ENCODE measurements around the gene PRDM13.

Gene PRDM13

DNA sequence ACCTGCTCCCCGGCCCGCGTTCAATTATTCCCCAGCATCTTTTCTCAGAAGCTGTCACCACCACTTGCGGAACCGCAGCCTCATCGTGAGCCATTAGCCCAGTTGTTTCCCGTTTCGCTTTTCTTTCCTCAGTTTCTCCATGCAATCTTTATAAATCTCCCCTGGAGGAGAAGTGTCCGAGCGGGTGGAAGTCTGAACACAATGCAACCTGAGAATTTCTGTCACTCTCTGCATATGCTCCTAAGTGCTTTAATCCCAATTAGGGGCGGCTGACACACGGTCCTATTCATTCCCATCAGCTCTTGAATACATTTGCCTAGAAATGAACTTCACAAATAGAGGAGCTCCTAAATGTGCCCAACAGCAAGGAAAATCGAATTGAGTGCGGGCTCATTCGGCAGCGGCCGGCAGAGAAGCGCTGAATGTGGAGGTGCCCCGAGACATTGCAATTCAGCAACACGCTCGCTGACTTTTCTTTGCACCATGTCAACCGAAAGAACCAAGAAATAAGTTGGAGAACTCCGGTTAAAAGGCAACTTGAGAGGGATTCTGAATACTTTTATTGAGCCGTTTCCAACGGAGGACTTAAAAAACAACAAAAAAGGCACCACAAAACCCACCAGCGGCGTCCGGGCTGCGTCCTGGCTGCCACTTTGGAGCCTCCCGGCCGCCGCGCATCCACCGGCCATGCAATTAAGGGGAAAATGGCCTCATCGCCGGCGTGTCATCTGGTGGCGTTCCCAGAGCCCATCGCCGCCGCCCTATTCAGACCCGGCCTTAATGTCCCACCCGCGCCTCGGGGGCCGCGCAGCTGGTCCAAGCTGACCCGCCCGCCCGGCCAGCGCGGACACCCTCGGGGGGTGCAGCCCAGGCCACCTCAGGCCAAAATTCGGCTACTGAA, 3.9 kb upstream of the PRDM13 start:
- in situ Hi-C loops (cut with MboI; ENCODE audit: low pct_unique_long_range_greater_than_20kb, low sequenced_read_pairs): no loop called here
- DNase-seq: no peak

DNA sequence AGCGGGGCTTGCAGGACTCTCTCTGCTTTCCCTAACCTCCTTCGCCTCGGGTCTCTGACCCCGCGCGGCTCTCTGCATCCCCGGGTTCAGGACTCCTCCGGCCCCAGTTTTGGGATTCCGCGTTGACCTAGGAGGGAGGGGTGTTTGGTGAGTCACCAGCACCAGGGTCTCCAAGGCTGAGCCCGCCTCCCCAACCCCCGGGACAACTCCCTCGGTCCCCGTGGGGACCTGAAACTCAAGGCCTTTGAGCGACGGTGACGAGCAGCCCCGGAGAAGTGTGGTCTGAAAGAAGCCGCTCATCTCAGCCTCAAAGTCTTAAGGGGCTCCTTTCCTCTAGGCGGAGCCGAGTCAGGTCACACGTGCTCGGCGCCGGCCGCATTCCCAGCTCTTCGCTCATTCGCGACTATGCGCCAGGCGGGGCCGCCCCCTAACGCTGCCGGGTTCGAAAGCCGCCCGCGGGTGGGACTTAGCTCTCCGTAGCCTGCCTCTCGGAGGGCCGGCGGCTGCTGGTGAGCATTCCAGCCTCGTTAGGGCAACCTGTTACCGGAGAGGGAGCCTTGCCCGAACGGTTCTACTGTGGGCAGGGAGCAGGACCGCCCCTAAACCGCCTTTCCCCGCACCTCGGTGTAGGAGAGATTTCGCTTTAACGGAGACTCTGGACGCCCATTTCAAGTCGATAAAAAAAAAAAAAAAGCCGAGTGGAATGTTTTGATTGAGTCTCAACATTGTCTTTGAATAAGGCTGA, 3.0 kb upstream of the PRDM13 start:
- in situ Hi-C loops (cut with MboI; ENCODE audit: low pct_unique_long_range_greater_than_20kb, low sequenced_read_pairs): no loop called here
- peak; percentile 60 for DNase-seq

DNA sequence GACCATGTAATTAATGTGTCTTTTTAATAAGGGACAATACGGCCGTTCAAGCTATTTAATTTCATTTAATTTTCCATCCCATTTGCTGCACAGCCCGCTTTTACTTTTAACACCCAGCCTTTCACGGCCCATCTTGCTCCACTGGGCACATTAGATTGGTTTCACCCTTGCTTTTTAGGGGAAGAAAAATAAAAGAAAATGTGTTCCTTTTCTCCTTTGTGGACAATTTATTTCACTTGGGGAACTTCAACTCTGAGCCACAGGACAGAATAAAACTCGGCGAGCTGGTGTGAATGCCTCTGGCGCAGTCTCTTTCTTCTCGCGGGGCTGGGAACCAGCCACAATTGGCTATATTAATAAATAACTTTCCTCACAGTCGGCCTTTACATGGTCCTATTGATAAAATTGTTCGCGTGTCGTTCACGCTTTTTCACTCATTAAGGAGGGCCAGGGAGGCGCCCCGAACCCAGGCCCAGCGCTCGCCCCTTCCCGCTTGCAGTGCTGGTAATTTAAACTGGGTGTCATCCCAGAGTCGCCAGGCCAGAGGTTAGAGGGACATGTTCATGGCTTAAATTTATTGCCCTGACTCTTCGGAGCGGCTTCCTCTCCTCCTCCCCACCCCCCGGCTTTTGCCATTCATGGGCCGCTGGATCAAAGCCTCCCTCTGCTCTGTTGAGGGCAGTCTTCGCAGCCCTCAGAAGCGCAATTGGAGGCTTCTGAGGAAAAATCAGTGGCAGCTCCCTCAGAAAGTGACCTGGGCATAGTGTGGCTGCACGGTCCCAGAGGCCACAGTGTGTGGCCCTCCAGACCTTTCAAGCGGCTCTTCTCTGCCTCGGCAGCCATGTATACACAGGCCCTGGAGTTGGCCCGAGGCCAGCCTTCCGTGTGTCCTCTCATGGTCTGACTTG, 2.2 kb upstream of the PRDM13 start:
- no peak for DNase-seq
- in situ Hi-C loops (cut with MboI; ENCODE audit: low pct_unique_long_range_greater_than_20kb, low sequenced_read_pairs): no loop called here

DNA sequence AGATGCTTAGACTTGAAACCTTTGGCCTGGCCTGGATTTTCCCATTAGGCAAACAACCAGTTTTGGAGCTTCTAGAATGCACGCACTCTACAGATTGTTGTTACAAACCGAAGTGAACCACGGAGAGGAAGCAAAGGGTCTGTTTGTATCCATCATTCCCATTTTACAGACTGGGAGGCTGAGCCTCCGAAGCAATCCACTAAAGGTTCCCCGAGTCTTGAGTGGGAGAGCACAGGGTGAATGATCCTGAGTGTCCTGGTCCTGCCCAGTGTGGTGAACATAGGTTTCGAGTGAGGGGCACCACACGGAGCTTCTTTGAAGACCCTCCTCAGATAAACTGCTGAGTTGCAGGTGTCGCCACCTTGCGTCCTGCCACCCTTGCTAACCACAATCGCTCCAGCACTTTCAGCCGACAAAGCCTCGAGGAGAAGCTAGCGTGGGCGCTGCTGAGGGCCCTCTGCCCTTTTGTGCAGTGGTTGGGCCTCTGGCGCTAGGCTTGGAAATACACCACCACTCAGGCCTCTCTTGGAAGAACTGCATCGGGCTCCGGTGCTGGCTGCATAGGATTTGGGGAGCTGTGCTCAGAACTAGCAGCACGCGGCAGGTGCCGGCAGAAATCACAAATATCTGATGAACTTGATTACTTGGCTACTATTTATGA, 1.4 kb upstream of the PRDM13 start:
- in situ Hi-C loops (cut with MboI; ENCODE audit: low pct_unique_long_range_greater_than_20kb, low sequenced_read_pairs): no loop called here

DNA sequence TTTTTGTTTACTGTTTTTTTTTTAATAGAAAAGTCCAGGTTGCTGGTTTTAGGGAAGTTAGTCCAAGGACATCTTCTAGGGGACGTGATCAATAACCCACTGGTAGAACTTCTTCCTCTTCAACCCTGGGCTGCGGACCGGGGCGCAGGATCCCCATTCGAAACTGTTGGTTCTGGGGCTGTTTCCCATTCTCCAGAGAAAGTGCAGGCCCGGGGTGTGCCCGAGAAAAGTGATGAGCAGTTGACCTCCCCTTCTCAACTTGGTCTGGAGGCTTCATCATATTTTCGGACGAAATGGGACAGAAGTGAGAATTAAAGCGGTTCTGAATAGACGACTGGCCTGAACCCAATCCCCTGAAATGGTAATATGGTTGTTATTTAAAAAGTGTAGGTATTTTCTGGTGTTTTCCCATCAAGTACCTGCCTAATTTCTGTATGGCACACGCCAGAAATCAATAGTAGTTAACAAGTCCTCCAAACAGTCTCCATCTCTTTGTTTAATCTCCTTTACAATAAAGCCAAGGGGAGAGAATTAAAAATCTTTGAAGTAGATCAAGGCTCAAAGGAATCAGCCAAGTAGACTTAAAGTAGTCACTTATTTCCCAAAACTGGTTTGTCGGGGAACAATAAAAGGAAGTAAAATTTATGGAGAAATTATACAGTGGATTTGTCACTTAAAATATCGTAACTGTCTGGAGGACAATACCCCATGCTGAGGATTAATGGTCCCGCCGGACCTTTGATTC, 550 bp upstream of the PRDM13 start:
- in situ Hi-C loops (cut with MboI; ENCODE audit: low pct_unique_long_range_greater_than_20kb, low sequenced_read_pairs): no loop called here
- DNase-seq: no peak

More for the DNA sequence above, 1.4 kb upstream of the PRDM13 start:
- DNase-seq: no peak

DNA sequence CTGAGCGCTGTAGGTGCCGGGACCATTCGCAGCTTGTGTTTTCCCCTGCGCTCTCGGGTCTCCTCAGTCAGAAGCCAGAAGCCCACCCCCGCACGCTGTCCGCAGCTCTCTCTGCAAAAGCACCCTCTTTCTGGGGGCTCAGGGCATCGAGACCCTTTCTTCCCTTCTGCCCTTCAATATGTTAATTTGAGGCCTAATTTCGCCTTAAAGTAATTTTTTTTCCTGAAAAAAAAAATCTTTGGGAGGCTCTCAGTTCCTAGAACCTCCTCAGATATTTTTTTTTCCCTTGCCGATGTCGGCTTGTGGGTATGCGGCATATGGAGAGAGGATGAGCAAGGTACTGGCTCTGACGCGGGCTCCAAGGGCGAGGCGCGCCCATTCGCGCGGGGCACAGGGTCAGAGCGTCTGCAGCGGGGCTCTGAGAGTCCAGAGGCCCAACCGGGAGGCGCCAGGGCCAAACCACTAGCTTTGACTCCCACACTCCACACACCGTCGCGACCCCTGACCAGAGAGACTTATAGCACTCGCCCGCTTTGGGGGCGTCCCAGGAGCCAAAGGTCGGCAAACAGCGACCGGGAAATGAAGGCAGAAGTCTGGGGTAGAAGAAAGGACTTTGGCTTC, 893 bp downstream of the PRDM13 start:
- in situ Hi-C loops (cut with MboI; ENCODE audit: low pct_unique_long_range_greater_than_20kb, low sequenced_read_pairs): no loop called here
- DNase-seq: no peak

DNA sequence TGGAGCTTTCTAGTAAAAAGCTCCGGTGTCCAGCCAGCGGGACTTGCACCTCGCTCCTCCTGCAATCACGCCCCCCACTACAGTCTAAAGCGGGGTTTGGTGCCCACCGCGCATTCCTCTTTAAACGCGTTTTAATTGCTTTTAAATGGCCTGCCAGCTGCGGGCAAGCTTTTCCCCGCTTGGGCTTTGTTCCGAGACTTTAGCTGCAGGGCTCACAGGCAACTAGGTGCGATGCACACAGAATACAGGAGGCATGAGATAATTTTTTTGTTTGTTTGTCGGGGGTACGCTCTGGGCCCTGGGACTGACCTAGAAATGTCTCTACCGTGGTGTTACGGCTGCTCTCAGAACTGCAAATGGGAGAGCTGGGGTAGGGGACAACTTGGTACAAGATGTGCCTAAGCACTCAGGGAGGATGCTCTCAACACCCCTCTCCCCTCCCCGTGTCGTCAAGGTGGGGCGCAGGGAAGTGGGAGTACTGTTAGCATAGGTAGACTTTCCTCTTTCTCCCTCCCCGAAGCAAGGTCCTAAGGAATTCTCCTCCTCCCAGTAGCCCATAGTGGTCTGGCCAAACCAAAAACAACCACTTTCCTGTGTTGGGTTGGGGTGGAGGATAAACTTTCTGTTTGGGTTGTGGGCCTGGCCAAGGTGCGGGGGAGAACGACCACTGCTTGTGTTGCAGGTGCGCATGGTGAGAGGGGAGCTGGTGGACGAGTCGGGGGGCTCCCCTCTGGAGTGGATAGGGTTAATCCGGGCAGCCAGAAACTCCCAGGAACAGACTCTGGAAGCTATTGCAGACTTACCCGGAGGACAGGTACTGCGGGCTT, 1.6 kb downstream of the PRDM13 start:
- no peak for DNase-seq
- in situ Hi-C loops (cut with MboI; ENCODE audit: low pct_unique_long_range_greater_than_20kb, low sequenced_read_pairs): no loop called here

DNA sequence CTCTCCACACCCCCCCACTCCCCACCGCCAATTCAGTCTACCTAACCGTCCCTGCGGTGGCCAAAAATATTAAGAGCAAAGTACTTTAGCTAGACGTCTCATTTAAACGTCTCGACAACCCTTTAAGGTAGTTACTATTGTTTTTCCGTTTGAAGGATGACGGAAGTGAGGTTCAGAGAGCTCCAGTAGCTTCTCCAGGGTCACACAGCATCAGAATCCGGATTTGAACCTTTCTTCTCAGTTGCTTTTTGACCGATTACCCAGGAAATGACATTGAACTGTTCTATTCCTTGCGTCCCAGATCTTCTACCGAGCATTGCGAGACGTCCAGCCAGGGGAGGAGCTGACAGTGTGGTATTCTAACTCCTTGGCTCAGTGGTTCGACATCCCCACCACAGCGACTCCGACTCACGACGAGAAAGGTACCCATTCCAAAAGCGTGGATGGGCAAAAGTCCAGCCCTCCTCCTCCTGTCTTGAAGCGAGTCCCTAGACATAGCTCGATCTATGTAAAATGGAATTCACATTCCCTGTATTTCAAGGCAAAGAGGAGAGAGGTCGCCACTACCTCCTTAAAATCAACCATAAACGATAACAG, 2.4 kb downstream of the PRDM13 start:
- in situ Hi-C loops (cut with MboI; ENCODE audit: low pct_unique_long_range_greater_than_20kb, low sequenced_read_pairs): no loop called here

DNA sequence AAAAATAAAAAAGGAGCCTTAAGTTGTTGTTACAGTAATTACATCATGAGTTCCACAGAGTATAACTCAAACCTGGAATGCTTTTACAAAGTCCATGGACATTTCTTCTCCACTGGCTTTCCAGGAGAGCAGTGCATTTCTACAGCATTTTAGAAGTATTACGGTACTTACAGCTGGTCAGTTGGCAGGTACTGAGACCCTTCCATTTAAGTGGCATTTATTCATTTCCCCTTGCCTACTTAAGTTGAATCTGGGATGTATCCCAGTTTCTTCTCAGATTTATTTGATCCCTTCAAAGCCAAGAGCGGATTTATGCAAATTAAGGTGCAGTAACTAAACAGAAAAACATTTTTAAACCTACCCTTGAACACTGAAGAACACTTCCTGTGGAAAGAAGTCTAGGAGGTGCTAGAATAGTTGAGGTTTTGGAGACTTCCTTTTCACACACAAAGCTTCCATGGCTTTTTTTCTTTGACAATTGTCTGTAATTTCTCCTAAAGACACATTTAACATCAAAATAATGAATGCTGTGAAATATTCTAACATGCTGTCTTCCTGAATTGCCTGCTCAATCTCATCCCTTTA, 3.4 kb downstream of the PRDM13 start:
- DNase-seq: peak; percentile 47
- in situ Hi-C loops (cut with MboI; ENCODE audit: low pct_unique_long_range_greater_than_20kb, low sequenced_read_pairs): no loop called here

More for the DNA sequence above, 2.4 kb downstream of the PRDM13 start:
- DNase-seq: no peak

DNA sequence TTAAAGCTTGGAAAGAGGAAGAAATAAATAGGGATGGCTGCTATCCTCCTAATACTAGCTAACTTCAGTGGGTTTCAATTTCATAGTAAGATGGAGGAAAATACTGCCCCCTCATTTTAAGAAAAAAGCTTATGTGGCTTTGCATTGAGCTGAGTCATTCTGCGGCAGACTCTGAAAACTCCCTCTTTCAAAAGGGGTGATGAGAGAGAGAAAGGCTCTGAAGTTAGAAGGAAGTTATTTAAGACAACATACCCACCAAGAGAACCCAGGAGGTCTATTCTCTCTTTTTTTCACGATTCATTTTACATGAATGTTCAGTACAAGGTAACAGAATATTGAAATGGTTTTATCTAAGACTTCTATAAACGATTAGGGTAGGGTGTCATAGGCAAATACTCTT, 4.5 kb downstream of the PRDM13 start:
- DNase-seq: peak; percentile 70
- in situ Hi-C loops (cut with MboI; ENCODE audit: low pct_unique_long_range_greater_than_20kb, low sequenced_read_pairs): no loop called here

DNA sequence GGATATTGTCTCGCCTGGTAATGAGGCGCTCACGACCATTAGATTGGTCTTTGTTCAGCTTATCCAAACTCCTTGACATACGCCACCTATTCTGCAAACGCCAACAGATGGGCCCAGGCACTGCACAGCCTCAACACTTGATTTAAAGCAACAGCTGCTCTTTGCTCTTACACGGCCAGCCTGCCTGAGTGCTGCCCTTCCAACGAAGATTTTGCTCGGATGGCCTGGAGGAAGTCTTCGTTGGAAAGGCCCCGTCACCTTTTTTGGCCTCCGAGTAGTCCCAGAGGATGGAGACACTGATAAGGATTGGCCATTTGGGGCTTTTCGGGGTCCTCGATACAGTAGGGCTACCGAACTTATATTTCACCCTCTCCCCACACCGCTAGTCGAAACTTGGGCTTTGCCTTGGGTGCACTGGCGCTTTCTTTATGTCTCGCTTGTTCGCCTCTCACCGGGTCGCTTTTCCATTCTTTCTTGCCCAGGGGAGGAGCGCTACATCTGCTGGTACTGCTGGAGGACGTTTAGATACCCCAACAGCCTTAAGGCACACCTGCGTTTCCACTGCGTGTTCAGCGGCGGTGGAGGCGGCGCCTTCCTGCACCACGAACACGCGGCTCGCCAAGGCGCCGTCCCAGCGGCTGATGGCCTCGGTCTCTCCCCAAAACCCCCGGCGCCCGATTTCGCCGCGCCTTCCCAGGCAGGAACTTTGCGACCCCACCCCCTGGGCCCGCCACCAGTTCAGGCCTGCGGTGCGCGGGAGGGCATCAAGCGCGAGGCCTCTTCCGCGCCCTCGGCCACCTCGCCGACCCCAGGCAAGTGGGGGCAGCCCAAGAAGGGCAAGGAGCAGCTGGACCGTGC, 6.1 kb downstream of the PRDM13 start:
- no peak for DNase-seq
- in situ Hi-C loops (cut with MboI; ENCODE audit: low pct_unique_long_range_greater_than_20kb, low sequenced_read_pairs): no loop called here

DNA sequence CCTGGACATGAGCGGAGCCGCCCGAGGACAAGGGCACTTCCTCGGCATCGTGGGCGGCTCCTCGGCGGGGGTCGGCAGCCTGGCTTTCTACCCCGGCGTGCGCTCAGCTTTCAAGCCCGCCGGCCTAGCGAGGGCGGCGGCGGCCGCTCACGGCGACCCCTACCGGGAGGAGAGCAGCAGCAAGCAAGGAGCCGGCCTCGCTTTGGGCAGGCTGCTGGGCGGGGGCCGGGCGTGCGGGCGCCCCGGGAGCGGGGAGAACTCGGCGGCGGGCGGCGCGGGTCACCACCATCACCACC, 6.7 kb downstream of the PRDM13 start:
- no peak for DNase-seq
- in situ Hi-C loops (cut with MboI; ENCODE audit: low pct_unique_long_range_greater_than_20kb, low sequenced_read_pairs): no loop called here

DNA sequence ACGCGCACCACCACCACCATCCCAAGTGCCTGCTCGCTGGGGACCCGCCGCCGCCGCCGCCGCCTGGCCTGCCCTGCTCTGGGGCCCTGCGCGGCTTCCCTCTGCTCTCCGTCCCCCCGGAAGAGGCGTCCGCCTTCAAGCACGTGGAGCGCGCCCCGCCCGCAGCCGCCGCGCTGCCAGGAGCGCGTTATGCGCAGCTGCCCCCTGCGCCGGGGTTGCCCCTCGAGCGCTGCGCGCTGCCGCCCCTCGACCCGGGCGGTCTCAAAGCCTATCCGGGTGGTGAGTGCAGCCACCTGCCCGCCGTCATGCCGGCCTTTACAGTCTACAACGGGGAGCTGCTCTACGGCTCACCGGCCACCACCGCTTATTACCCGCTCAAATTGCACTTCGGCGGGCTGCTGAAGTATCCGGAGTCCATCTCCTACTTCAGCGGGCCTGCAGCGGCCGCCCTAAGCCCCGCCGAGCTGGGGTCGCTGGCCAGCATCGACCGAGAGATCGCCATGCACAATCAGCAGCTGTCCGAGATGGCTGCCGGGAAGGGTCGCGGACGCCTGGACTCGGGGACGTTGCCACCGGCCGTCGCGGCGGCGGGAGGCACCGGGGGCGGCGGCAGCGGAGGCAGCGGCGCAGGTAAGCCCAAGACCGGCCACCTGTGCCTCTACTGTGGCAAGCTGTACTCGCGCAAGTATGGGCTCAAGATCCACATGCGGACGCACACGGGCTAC, 7.2 kb downstream of the PRDM13 start:
- in situ Hi-C loops (cut with MboI; ENCODE audit: low pct_unique_long_range_greater_than_20kb, low sequenced_read_pairs): no loop called here
- DNase-seq: no peak

DNA sequence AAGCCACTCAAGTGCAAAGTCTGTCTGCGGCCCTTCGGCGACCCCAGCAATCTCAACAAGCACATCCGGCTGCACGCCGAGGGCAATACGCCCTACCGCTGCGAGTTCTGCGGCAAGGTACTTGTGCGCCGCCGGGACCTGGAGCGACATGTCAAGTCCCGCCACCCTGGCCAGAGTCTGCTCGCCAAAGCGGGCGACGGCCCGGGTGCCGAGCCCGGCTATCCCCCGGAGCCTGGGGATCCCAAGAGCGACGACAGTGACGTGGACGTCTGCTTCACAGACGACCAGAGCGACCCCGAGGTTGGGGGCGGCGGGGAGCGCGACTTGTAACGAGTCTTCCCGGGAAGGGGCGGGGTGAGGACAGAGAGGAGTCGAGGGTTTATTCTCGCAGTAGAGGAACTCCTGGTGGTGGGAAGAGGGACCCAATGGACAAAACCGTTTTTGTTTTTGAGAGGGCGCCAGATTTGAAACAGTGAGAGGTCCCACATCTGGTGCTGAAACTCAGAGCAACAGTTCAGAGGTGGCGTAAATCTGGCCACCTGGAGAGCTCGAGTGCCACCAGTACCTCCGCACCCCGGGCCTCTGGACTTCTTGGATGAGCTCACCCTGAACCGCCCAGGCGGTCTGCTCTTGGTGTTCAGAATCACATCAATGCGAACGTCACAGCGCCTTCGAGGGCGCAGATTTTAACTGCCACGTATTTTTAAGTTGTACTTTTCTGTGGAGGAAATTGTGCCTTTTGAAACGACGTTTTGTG, 8.0 kb downstream of the PRDM13 start:
- in situ Hi-C loops (cut with MboI; ENCODE audit: low pct_unique_long_range_greater_than_20kb, low sequenced_read_pairs): no loop called here
- no peak for DNase-seq

Measured in KBM-7 (cell line).